HG02623 (cell line): Measurements from ENCODE around the gene PCDHGA12.
"Not testable (repeated sequence)": the region's sequence is repeated elsewhere in the genome, so short reads cannot be mapped to it uniquely, and the experiment has no call there.

Source experiments
- ATAC-seq: cut with Tn5 transposase; IDR thresholded peaks from one replicate; pipeline ENCODE4 v1.9.1; 2021; ENCODE audit warnings: moderate library complexity; ENCODE audit not compliant: unreplicated experiment

Gene PCDHGA12

DNA sequence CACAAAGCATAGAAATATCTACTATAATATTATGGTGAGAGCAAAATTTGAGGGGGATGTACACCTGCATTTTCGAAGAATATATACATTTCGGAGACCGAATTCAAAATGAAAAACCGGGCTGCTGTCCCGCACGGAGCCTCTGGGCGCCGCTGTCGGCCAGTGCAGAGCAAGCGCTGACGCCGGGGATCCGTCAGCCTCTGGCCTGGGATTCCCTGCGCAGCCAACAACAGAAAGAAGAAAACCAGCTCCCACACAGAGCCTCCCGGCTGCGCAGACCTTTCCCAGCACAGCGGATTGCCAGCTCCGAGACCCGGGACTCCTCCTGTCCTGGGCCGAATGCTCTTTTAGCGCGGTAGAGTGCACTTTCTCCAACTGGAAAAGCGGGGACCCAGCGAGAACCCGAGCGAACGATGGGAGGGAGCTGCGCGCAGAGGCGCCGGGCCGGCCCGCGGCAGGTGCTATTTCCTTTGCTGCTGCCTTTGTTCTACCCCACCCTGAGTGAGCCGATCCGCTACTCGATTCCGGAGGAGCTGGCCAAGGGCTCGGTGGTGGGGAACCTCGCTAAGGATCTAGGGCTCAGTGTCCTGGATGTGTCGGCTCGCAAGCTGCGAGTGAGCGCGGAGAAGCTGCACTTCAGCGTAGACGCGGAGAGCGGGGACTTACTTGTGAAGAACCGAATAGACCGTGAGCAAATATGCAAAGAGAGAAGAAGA is 22.4 kb upstream of the PCDHGA12 start, which contains the start of gene PCDHGB6:
Gene PCDHGB6, plus strand, starts transcription at position 232 of the 716 bp plus-strand sequence. Its CDS starts 182 bp downstream, at position 414.
- ATAC-seq = not testable (repeated sequence)

DNA sequence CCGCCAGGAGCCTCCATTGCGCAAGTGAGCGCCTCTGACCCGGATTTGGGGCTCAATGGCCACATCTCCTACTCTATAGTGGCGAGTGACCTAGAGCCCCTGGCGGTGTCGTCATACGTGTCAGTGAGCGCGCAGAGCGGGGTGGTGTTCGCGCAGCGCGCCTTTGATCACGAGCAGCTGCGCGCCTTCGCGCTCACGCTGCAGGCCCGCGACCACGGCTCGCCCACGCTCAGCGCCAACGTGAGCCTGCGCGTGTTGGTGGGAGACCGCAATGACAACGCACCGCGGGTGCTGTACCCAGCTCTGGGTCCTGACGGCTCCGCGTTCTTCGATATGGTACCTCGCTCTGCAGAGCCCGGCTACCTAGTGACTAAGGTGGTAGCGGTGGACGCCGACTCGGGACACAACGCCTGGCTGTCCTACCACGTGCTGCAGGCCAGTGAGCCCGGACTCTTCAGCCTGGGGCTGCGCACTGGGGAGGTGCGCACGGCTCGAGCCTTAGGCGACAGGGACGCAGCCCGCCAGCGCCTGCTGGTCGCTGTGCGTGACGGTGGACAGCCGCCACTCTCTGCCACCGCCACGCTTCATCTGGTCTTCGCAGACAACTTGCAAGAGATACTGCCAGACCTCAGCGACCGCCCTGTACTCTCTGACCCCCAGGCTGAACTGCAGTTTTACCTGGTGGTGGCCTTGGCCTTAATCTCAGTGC is 20.6 kb upstream of the PCDHGA12 start:
- ATAC-seq = no peak

DNA sequence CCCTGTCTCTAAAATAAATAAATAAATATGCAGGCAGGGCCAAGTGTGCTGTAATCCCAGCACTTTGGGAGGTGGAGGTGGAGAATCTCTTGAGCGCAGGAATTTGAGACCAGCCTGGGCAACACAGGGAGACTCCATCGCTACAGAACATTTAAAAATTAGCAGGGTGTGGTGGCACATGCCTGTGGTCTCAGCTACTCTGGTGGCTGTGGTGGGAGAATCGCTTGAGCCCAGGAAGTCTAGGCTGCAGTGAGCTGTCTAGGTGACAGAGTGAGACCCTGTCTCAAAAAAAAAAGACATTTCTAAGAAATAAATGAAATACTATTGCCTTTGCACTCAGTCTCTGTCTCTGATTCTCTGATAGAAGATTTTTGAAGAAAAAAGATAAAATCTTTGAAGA is 18.7 kb upstream of the PCDHGA12 start:
- ATAC-seq = no peak

DNA sequence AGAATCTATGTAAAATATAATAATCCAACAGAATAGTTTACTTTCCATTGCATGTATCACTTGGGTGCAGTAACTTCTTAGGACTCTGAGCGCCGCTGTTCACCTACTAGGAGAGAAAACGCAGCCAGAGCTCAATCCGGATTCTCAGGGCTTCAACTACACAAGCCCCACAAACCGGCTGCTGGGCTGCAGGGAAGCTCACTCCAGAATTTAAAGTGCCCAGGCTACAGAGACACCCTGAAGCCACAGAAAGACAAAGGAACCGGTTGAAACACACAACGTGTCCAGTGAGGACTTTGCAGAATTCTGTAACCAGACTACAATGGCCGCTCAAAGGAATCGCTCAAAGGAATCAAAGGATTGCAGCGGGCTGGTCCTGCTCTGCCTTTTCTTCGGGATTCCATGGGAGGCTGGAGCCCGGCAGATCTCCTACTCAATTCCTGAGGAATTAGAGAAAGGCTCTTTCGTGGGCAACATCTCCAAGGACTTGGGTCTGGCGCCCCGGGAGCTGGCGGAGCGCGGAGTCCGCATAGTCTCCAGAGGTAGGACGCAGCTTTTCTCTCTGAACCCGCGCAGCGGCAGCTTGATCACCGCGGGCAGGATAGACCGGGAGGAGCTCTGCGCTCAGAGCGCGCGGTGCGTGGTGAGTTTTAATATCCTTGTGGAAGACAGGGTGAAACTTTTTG is 17.3 kb upstream of the PCDHGA12 start, which contains the start of gene PCDHGA10:
Gene PCDHGA10, plus strand, starts transcription at position 134 of the 686 bp plus-strand sequence. Its CDS starts 189 bp downstream, at position 323.
- peak; percentile 62 for ATAC-seq

DNA sequence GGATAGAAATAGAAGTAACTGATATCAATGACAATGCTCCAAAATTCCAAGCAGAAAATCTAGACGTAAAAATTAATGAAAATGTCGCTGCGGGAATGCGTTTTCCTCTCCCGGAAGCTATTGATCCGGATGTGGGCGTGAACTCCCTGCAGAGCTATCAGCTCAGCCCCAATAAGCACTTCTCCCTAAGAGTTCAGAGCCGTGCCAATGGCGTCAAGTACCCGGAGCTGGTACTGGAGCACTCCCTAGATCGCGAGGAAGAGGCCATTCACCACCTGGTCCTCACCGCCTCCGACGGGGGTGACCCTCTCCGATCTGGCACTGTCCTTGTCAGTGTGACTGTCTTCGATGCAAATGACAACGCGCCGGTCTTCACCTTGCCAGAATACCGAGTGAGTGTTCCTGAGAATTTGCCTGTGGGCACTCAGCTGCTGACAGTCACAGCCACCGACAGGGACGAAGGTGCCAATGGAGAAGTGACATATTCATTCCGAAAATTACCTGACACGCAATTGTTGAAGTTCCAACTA is 16.7 kb upstream of the PCDHGA12 start:
- ATAC-seq = no peak

DNA sequence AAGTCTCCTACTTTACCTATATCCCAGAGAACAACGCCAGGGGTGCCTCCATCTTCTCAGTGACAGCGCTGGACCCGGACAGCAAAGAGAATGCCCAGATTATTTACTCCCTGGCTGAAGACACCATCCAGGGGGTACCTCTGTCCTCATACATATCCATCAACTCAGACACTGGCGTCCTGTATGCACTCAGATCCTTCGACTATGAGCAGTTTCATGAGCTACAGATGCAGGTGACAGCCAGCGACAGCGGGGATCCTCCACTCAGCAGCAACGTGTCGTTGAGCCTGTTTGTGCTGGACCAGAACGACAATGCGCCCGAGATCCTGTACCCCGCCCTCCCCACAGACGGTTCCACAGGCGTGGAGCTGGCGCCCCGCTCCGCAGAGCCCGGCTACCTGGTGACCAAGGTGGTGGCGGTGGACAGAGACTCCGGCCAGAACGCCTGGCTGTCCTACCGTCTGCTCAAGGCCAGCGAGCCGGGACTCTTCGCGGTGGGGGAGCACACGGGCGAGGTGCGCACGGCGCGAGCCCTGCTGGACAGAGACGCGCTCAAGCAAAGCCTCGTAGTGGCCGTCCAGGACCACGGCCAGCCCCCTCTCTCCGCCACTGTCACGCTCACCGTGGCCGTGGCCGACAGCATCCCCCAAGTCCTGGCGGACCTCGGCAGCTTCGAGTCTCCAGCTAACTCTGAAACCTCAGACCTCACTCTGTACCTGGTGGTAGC is 15.6 kb upstream of the PCDHGA12 start:
- not testable (repeated sequence) for ATAC-seq

DNA sequence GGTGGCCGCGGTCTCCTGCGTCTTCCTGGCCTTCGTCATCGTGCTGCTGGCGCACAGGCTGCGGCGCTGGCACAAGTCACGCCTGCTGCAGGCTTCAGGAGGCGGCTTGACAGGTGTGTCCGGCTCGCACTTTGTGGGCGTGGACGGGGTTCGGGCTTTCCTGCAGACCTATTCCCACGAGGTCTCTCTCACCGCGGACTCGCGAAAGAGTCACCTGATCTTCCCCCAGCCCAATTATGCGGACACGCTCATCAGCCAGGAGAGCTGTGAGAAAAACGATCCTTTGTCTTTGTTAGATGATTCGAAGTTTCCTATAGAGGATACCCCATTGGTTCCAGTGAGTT is 15.1 kb upstream of the PCDHGA12 start:
- not testable (repeated sequence) for ATAC-seq

DNA sequence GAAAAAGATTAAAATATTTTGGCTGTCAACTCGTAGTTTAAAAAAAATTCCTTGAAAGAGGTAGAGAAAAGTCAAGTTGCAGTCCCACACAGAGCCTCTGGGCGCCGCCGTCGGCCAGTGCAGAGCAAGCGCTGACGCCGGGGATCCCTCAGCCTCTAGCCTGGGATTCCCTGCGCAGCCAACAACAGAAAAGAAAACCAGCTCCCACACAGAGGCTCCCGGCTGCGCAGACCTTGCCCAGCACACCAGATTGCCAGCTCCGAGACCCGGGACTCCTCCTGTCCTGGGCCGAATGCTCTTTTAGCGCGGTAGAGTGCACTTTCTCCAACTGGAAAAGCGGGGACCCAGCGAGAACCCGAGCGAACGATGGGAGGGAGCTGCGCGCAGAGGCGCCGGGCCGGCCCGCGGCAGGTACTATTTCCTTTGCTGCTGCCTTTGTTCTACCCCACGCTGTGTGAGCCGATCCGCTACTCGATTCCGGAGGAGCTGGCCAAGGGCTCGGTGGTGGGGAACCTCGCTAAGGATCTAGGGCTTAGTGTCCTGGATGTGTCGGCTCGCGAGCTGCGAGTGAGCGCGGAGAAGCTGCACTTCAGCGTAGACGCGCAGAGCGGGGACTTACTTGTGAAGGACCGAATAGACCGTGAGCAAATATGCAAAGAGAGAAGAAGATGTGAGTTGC is 12.7 kb upstream of the PCDHGA12 start, which contains the start of gene PCDHGB7:
Gene PCDHGB7, plus strand, starts transcription at position 184 of the 679 bp plus-strand sequence. Its CDS starts 183 bp downstream, at position 367.
- ATAC-seq = peak; percentile 76

DNA sequence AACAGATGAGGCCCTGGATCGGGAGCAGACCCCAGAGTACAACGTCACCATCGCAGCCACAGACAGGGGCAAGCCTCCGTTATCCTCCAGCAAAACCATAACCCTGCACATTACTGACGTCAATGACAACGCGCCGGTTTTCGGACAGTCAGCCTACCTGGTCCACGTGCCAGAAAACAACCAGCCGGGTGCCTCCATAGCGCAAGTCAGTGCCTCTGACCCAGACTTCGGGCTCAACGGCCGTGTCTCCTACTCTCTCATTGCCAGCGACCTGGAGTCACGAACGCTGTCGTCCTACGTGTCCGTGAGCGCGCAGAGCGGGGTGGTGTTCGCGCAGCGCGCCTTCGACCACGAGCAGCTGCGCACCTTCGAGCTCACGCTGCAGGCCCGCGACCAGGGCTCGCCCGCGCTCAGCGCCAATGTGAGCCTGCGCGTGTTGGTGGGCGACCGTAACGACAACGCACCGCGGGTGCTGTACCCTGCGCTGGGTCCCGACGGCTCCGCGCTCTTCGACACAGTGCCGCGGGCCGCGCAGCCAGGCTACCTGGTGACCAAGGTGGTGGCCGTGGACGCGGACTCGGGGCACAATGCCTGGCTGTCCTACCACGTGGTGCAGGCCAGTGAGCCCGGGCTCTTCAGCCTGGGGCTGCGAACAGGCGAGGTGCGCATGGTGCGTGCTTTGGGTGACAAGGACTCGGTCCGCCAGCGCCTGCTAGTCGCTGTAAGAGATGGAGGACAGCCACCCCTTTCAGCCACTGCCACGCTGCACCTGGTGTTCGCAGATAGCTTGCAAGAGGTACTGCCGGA is 11.0 kb upstream of the PCDHGA12 start:
- no peak for ATAC-seq

DNA sequence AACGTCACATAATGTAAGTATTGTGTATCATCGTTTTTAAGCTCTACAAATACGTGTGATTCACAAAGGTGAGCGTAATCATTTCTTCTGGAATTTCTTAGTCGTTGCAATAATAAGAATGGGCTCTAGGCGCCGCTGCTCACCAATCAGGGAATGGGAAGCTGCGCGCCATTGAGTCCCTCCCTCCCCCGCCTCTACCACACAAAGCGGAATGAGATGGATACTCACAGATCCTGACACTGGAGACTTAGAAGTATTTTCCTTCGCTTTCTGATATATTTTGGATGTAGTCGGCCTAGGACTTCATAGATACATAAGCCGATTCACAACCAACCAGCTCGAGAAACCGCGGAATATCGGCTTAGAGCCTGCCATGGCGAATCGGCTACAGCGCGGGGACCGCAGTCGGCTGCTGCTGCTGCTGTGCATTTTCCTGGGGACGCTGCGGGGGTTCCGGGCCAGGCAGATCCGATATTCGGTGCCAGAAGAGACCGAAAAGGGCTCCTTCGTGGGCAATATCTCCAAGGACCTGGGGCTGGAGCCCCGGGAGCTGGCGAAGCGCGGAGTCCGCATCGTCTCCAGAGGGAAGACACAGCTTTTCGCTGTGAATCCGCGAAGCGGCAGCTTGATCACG is 9.3 kb upstream of the PCDHGA12 start, which contains the start of gene PCDHGA11:
Gene PCDHGA11, plus strand, starts transcription at position 197 of the 634 bp plus-strand sequence. Its CDS starts 177 bp downstream, at position 374.
- ATAC-seq = no peak

DNA sequence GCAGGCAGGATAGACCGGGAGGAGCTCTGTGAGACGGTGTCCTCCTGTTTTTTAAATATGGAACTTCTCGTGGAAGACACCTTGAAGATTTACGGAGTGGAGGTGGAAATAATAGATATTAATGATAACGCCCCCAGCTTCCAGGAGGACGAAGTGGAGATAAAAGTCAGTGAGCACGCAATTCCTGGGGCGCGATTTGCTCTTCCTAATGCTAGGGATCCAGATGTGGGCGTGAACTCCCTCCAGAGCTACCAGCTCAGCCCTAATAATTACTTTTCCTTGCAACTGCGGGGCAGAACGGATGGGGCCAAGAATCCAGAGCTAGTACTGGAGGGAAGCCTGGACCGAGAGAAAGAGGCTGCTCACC is 8.8 kb upstream of the PCDHGA12 start:
- ATAC-seq = no peak

DNA sequence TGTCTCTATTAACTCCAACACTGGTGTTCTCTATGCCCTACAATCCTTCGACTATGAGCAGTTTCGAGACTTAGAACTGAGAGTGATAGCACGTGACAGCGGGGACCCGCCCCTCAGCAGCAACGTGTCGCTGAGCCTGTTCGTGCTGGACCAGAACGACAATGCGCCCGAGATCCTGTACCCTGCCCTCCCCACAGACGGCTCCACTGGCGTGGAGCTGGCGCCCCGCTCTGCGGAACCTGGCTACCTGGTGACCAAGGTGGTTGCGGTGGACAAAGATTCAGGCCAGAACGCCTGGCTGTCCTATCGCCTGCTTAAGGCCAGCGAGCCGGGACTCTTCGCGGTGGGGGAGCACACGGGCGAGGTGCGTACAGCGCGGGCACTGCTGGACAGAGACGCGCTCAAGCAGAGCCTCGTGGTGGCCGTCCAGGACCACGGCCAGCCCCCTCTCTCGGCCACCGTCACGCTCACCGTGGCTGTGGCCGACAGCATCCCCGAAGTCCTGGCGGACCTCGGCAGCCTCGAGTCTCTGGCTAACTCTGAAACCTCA is 7.5 kb upstream of the PCDHGA12 start:
- no peak for ATAC-seq

DNA sequence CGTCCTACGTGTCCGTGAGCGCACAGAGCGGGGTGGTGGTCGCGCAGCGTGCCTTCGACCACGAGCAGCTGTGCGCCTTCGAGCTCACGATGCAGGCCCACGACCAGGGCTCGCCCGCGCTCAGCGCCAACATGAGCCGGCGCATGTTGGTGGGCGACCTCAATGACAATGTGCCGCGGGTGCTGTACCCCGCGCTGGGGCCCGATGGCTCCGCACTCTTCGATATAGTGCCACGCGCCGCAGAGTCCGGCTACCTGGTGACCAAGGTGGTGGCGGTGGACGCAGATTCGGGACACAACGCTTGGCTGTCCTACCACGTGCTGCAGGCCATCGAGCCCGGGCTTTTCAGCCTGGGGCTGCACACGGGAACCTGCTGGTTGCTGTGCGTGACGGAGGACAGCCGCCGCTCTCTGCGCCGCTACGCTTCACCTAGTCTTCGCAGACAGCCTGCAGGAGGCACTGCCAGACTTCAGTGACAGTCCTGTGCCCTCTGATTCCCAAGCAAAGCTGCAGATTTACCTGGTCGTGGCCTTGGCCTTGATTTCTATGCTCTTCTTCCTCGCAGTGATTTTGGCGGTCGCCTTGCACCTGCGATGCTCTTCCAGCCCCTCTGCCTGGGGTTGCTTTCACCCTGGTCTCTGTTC is 2.4 kb upstream of the PCDHGA12 start:
- no peak for ATAC-seq

DNA sequence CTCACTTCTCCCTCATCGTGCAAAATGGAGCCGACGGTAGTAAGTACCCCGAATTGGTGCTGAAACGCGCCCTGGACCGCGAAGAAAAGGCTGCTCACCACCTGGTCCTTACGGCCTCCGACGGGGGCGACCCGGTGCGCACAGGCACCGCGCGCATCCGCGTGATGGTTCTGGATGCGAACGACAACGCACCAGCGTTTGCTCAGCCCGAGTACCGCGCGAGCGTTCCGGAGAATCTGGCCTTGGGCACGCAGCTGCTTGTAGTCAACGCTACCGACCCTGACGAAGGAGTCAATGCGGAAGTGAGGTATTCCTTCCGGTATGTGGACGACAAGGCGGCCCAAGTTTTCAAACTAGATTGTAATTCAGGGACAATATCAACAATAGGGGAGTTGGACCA is 979 bp downstream of the PCDHGA12 start:
- ATAC-seq = peak; percentile 43

DNA sequence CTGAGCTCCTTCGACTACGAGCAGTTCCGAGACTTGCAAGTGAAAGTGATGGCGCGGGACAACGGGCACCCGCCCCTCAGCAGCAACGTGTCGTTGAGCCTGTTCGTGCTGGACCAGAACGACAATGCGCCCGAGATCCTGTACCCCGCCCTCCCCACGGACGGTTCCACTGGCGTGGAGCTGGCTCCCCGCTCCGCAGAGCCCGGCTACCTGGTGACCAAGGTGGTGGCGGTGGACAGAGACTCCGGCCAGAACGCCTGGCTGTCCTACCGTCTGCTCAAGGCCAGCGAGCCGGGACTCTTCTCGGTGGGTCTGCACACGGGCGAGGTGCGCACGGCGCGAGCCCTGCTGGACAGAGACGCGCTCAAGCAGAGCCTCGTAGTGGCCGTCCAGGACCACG is 2.0 kb downstream of the PCDHGA12 start:
- ATAC-seq = not testable (repeated sequence)

DNA sequence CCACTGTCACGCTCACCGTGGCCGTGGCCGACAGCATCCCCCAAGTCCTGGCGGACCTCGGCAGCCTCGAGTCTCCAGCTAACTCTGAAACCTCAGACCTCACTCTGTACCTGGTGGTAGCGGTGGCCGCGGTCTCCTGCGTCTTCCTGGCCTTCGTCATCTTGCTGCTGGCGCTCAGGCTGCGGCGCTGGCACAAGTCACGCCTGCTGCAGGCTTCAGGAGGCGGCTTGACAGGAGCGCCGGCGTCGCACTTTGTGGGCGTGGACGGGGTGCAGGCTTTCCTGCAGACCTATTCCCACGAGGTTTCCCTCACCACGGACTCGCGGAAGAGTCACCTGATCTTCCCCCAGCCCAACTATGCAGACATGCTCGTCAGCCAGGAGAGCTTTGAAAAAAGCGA is 2.4 kb downstream of the PCDHGA12 start:
- ATAC-seq = not testable (repeated sequence)

DNA sequence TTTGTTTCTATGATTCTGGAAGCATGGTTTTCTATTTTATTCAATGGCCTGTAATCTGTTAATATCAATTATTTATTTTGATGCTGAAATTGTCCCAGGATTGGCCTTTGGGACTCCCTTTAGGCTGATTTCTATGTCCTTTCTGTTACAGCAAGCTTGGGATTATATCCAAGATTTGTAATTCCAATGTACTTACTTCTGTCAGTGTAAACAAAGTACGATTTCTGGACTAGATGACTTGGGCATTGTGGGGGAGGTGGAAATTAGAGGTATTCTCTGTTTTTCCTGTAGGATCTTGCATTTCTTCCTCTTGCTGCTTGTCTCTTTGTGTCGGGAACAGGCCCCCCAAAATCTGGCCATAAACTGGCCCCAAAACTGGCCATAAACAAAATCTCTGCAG is 3.7 kb downstream of the PCDHGA12 start:
- ATAC-seq = no peak

DNA sequence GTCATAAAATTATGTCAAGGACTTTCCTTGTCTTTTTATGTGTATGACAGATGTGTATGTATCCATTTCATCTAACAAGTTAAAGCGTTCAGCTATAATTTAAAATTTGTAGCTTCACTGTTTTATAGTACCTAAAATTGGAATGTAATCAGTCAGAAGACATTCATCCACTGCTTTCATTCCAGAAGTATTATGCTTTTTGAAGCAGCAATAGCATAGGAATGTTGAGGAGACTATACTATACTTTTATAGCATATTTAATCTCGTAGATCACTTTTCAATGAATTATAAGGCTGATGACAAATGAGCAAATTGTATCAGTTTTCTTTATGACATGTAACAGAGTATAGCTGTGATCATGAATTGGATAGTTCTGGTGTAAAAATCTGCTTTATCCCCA is 6.9 kb downstream of the PCDHGA12 start:
- ATAC-seq = no peak
